Suppressor macrophage treated with lipopolysaccharide for 4 hours (primary cell): ENCODE data around the gene RPL26.
"Not testable (repeated sequence)": the region's sequence is repeated elsewhere in the genome, so short reads cannot be mapped to it uniquely, and the experiment has no call there.

Experiments
- DNase-seq: peaks from one replicate; pipeline ENCODE4 v3.0.0-alpha.2; 2020

The RPL26 gene

DNA sequence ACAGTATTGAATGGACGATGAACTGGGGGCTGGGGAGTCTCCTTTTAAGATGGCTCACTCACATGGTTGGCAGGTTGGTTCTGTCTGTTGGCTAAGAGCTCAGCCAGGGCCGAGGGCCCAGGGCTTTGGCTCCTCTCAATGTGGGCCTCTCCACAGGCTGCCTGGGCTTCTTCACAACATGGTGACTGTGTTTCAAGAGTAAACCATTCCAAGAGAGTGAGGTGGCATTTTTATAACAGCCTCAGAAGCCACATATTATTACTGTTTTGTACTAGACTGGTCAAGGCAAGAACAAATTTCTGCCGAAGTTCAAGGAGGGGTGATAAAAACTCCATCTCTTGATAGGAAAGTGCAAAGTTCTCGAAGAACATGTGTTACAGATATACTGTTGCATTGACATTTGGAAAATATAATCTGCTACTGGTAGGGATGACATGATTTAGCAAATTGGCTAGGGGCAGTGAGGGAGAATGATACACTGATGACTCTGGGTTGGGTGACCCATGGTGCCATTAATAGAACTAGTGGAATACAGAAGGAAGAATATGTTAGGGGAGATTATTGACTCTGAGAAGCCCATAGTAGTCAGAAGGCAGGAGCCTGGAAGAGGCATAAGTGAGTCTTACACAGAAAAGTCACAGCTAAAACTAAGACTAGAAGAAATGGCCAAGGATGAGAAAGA is 20.2 kb downstream of the RPL26 start:
- DNase-seq: no peak

GRCh38 chr17:8360751-8361150 is 22.2 kb downstream of the RPL26 start:
- no peak for DNase-seq

DNA sequence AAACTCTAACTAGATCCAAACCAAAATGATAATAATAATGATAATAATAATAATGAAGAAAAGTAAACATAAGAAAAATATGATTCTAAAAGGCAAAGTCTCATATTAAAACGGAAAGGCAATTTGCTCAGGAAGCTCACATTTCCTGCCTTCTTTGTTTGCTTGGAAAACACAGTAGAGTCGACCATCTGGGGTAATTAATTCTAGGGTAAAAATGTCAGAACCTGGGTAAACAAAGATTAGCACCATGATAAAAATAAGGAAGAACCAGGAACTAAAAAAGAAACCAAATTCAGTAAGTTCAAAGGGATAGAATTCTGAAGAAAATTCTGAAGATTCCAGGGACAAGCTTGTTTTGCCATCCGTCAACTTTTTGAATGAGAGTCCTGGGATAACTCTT is 22.7 kb downstream of the RPL26 start:
- no peak for DNase-seq

GRCh38 chr17:8359769-8360168 is 23.2 kb downstream of the RPL26 start:
- no peak for DNase-seq

GRCh38 chr17:8357910-8358309 is 25.1 kb downstream of the RPL26 start:
- DNase-seq: no peak

DNA sequence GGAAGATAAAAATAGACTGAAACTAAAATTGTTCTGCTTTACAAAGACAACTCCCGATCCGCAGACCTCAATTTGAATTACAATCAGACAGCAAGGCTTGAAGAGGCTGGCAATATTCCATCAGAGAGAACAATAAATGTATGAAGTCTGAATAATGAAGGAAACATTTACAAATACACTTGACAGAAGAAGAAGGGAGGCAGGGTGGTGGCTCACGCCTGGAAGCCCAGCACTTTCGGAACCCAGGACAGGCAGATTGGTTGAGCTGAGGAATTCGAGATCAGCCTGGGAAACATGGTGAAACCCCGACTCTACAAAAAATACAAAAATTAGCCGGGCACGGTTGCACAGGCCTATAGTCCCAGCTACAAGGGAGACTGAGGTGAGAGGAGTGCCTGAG is 28.8 kb downstream of the RPL26 start:
- DNase-seq: no peak

DNA sequence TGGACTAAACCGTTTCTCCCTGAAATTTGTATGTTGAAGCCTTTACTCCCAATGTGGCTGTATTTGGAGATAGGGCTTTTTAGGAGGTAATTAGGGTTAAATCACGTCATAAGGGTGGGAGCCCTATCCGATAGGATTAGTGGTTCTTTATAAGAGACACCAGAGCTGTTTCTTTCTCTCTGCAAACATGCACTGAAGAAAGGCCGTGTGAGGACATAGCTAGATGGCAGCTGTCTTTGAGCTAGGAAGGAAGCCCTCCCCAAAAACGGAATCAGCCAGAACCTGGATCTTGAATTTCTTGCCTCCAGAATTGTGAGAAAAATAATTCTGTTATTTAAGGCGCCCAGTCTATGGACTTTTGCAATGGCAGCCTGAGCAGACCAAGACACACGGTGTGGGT is 29.3 kb downstream of the RPL26 start:
- DNase-seq: no peak

- no peak for DNase-seq
These were observed 32.7 kb downstream of the RPL26 start for GRCh38 chr17:8350339-8350738.

- DNase-seq: not testable (repeated sequence)
These were observed 36.0 kb downstream of the RPL26 start for GRCh38 chr17:8347001-8347400.

GRCh38 chr17:8345951-8346665 is 36.9 kb downstream of the RPL26 start:
- no peak for DNase-seq

- no peak for DNase-seq
These were observed 37.8 kb downstream of the RPL26 start for GRCh38 chr17:8345052-8345690.

- no peak for DNase-seq
These were observed 41.5 kb downstream of the RPL26 start for GRCh38 chr17:8341456-8341855.

GRCh38 chr17:8339540-8339939 is 43.5 kb downstream of the RPL26 start, which contains the start of gene ODF4:
Gene ODF4 (plus strand): TSS chr17:8339840. CDS start chr17:8340052, 212 bp downstream.
- no peak for DNase-seq

DNA sequence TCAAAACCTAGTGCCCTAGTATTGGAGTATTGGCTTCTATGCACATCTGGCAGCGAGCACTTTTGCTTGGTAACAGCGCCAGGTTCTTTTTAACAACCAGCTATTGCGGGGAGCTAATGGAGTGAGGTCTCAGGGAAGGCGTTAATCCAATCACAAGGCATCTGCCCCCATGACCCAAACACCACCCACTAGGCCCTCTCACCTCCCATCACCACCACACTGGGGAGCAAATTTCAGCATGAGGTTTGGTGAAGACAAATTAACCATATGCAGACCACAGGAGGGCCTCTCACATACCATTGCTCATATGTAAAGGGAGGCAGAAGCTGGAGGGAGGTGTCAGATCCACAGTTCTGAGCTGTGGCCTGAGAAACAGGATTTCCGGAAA is 44.2 kb downstream of the RPL26 start:
- no peak for DNase-seq

DNA sequence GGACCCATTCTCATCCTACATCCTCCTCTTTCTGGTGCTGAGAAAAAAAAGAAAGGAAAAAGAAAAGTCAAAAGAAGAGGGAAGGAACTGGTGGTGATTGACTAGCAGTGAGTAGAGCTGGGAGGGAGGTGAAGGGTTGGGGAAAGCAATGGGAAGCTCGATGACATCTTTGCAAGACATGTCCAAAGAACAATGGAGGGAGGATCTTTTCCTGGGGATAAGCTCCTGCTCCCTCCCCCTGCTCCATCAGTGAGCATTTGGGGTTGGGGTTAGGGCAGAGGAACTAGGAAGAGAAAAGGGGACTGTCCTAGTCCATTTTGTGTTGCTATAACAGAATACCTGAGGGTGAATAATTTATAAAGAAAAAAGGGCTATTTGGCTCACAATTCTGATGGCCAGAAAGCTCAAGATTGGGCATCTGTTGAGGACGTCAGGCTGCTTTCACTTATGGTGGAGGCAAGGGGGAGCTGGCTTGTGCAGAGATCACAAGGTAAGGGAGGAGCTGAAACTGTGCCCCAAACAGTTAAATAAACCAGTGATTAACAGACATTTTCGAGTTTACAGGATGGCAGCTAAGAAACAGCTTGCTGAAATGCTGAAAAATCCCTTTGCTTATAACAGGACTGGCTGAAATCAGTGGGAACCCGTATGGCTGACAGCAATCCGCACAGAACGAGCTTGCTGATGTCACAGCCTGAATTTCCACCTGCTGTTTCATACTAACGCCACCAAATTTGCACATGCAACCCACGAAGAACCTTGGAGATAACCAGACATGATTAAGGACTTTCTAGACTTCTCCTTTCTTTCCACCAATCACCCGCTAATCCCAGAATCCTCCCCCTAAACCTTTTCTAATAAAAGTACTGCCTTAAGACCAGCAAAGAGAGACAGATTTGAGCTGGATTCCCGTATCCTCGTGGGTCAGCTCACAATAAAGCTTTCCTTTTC is 44.9 kb downstream of the RPL26 start:
- DNase-seq: peak; percentile 72

DNA sequence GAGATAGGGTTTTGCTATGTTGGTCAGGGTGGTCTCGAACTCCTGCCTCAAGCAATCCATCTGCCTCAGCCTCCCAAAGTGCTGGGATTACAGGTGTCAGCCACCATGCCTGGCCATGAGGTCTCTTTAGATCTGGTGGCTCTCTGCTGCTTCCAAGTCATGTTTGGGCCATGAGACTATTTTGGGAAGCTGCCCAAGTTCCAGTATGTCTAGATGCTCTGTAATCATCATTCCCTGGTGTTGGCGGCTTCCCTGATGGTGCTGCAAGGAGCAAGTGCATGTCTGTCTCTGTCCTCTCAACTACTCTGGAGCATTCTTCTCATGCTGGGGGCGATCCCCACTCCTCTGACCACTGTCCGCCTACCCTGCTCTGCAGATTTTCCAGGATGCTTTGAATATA is 49.7 kb downstream of the RPL26 start:
- no peak for DNase-seq

DNA sequence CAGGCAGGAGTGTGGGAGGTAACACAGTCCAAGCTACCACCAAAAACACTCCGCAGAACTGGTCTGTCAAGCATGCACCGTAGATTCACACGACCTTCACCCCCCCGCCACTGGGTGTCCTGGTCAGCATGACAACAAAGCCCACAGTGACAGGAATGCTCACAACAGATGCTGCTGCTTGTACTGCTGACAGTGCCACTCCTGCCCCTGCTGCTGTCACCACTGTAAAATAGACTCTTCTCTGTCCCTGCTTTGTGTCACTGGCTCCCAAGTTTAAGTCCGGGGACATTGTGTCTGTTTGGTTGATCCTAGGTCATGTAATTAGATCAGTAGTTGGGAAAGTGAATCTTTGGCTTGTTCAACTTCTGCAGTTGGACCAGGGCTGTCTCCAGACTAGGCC is 50.3 kb downstream of the RPL26 start:
- DNase-seq: no peak

GRCh38 chr17:8332128-8332527 is 50.9 kb downstream of the RPL26 start:
- no peak for DNase-seq
